GM12878 (cell line): ENCODE measurements around the gene CCDC83.

Source experiments
- CHD2 ChIP-seq: IDR thresholded peaks from 2 replicates; pipeline ENCODE4 v1.6.1; 2011; ENCODE audit warnings: low read depth, low read length, improper control_type of control experiment, borderline replicate concordance
- EP300 ChIP-seq, 2 experiments: fragments of 150-350 bp in 1 of 2; IDR thresholded peaks; 2 replicates each; pipeline ENCODE4 v1.6.1; 2011 to 2012; ENCODE audit warnings: low read depth in 2 of 2, low read length in 2 of 2, borderline replicate concordance in 1 of 2, improper control_type of control experiment in 1 of 2, inconsistent platforms in 1 of 2; ENCODE audit not compliant: control insufficient read depth in 1 of 2
- GABPA ChIP-seq: IDR thresholded peaks from 2 replicates; pipeline ENCODE4 v1.6.1; 2014; ENCODE audit warnings: antibody characterized with exemption, low read depth, mild to moderate bottlenecking, inconsistent platforms
- SMC3 ChIP-seq: IDR thresholded peaks from 2 replicates; pipeline ENCODE4 v1.6.1; 2011; ENCODE audit warnings: low read length, improper control_type of control experiment, borderline replicate concordance
- SP1 ChIP-seq: IDR thresholded peaks from one replicate; pipeline ENCODE4 v1.6.1; 2011; ENCODE audit warnings: low read depth, low read length
- YY1 ChIP-seq: IDR thresholded peaks from 2 replicates; pipeline ENCODE4 v1.6.1; 2011; ENCODE audit warnings: low read depth, mild to moderate bottlenecking, low read length
- TF ChIP-seq, protein P1 (sequence below): IDR thresholded peaks from 2 replicates; pipeline ENCODE4 v1.6.1; 2011; ENCODE audit warnings: low read depth, low read length, improper control_type of control experiment, borderline replicate concordance
- TF ChIP-seq, protein P2 (sequence below): IDR thresholded peaks from 2 replicates; pipeline ENCODE4 v1.6.1; 2012; ENCODE audit warnings: low read depth, low read length, improper control_type of control experiment

DNA sequence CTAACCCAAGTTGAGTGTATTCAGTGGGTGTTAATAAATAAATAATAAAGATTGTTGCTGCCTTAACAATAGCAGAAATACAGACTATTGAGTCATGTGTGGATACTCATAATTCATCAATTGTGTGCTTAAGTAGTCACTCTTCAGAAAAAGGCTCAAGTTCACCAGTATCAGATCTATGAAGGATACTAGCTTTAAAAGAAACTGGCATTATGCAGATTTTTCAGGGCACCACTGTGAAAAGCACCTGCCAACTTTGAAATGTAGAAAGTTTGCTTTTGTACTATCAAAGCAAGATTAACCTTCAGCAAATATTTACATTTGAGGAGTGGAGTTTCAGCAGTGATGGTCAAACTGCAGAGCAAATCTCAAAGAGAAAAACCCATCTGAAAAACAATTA, 24.1 kb upstream of the CCDC83 start:
- TF ChIP-seq CHD2 (no peak), YY1 (no peak), GABPA (no peak), EP300 (IDR thresholded peaks at IDR 0.05; ENCODE audit: borderline replicate concordance in 1 of 2, control insufficient read depth in 1 of 2, low read depth in 2 of 2, low read length in 2 of 2) (no peak), SMC3 (no peak), SP1 (no peak)
- TF ChIP-seq, protein P1, sequence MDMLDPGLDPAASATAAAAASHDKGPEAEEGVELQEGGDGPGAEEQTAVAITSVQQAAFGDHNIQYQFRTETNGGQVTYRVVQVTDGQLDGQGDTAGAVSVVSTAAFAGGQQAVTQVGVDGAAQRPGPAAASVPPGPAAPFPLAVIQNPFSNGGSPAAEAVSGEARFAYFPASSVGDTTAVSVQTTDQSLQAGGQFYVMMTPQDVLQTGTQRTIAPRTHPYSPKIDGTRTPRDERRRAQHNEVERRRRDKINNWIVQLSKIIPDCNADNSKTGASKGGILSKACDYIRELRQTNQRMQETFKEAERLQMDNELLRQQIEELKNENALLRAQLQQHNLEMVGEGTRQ = no peak
- TF ChIP-seq, protein P2, sequence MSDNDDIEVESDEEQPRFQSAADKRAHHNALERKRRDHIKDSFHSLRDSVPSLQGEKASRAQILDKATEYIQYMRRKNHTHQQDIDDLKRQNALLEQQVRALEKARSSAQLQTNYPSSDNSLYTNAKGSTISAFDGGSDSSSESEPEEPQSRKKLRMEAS = no peak
